K562 (cell line): Measurements from ENCODE around the gene ARID5B. TPM values are rescaled to one million over a fixed set of nuclear protein-coding genes. Genes with fewer than 3 reads are reported as not detected.

Experiments used
- ETV5 ChIP-seq: sonication (generic); formaldehyde crosslinking; IDR thresholded peaks from 2 replicates; pipeline ENCODE4 v1.4.0; 2020; ENCODE audit warnings: low read depth, mild to moderate bottlenecking, missing genetic modification reagents
- STAT5A ChIP-seq: IDR thresholded peaks from 2 replicates; pipeline ENCODE4 v1.6.1; 2012; ENCODE audit warnings: low read length, inconsistent platforms, borderline replicate concordance
- polyA plus RNA-seq, 8 experiments: library from polyadenylated mRNA; depleted of rRNA in 4 of 8; stranded (reverse) in 5 of 8; unstranded in 3 of 8; fragments of >200 nt; fragmentation: Nextera tagmentation in 2 of 8; fragmentation: Illumina TruSeq in 1 of 8; extraction: Ambion mirVana in 2 of 8; extraction: Trizol in 1 of 8; gene quantifications; 2 replicates each; pipeline versions ENCODE4 v1.2.1 to v1.2.3, GENCODE V29; 2011 to 2014; ENCODE audit warnings: inconsistent platforms in 1 of 8, missing spikeins in 1 of 8
- total RNA-seq, 7 experiments: library from RNA; depleted of rRNA in 6 of 7; stranded (reverse); fragments of >200 nt in 6 of 7; fragmentation: Illumina TruSeq in 2 of 7; extraction: Trizol in 2 of 7; gene quantifications; 2 replicates each; pipeline versions ENCODE4 v1.2.1 to v1.2.3, GENCODE V29; 2011 to 2021; ENCODE audit warnings: low replicate concordance in 1 of 7
- TF ChIP-seq, protein P1 (sequence below), 2 experiments: fragments of 450-650 bp in 1 of 2; sonication (generic) in 1 of 2; formaldehyde crosslinking in 1 of 2; IDR thresholded peaks; 2 replicates each; pipeline versions ENCODE4 v1.7.1 to v1.9.0; 2016 to 2022; ENCODE audit warnings: inconsistent platforms in 1 of 2, mild to moderate bottlenecking in 1 of 2, missing genetic modification reagents in 1 of 2

The ARID5B gene
- total and polyA plus RNA-seq, 9 of the 15 experiments (the other 6 are each of a cell fraction or from before 2014, with no cell fraction given), result 0.48 to 1.6 (median 0.80) TPM

DNA sequence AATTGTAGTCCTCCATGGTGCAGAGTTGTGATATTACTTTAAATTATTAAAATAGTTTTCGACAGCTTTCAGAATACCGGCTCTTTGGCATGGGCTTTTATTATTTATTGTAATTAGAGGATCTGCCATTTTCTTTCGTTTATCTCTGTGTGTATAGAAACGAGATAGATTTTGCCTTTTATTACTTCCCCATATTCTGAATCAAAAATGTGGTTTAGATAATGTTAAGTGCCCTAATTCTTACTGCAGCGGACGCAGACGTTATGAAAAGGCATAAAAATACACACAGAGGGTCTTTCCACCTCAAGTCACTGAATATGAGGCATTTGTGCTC is 1.9 kb upstream of the ARID5B start (continued):
- TF ChIP-seq, protein P1, sequence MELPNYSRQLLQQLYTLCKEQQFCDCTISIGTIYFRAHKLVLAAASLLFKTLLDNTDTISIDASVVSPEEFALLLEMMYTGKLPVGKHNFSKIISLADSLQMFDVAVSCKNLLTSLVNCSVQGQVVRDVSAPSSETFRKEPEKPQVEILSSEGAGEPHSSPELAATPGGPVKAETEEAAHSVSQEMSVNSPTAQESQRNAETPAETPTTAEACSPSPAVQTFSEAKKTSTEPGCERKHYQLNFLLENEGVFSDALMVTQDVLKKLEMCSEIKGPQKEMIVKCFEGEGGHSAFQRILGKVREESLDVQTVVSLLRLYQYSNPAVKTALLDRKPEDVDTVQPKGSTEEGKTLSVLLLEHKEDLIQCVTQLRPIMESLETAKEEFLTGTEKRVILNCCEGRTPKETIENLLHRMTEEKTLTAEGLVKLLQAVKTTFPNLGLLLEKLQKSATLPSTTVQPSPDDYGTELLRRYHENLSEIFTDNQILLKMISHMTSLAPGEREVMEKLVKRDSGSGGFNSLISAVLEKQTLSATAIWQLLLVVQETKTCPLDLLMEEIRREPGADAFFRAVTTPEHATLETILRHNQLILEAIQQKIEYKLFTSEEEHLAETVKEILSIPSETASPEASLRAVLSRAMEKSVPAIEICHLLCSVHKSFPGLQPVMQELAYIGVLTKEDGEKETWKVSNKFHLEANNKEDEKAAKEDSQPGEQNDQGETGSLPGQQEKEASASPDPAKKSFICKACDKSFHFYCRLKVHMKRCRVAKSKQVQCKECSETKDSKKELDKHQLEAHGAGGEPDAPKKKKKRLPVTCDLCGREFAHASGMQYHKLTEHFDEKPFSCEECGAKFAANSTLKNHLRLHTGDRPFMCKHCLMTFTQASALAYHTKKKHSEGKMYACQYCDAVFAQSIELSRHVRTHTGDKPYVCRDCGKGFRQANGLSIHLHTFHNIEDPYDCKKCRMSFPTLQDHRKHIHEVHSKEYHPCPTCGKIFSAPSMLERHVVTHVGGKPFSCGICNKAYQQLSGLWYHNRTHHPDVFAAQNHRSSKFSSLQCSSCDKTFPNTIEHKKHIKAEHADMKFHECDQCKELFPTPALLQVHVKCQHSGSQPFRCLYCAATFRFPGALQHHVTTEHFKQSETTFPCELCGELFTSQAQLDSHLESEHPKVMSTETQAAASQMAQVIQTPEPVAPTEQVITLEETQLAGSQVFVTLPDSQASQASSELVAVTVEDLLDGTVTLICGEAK (IDR thresholded peaks at IDR 0.05), result peak; percentile 48
- TF ChIP-seq, protein P1 (CRISPR knock-in tag; IDR thresholded peaks at IDR 0.05), result no peak
- TF ChIP-seq ETV5 (no peak), STAT5A (0 out of 2 replicates have a peak, but pooled peaks have one; percentile 23)
